RWPE2 (cell line): ENCODE data around the gene JAK1.
A peak's percentile ranks its signal among the peaks of the same experiment; 100 is the strongest.

Experiments used
- ATAC-seq: fragments of 200-7000 bp; cut with Tn5 transposase; 3 replicates; pipeline ENCODE4 v1.9.1; 2021; ENCODE audit warnings: low read depth
- DNase-seq: peaks from one replicate; pipeline ENCODE4 v3.0.0-alpha.2; 2020; ENCODE audit warnings: low spot score
- H3K27ac ChIP-seq: fragments of 450-650 bp; 2 replicates; pipeline ENCODE4 v1.5.1; 2017; ENCODE audit warnings: mild to moderate bottlenecking; ENCODE audit not compliant: poor library complexity, severe bottlenecking
- H3K27me3 ChIP-seq: fragments of 250-450 bp; sonication (Bioruptor Pico); 2 replicates; pipeline ENCODE4 v1.5.1; 2021; ENCODE audit warnings: mild to moderate bottlenecking, moderate library complexity; ENCODE audit not compliant: insufficient read depth, poor library complexity, severe bottlenecking
- H3K36me3 ChIP-seq: fragments of 250-450 bp; sonication (Bioruptor Pico); 2 replicates; pipeline ENCODE4 v1.5.1; 2020; ENCODE audit warnings: low read depth, mild to moderate bottlenecking, moderate library complexity
- H3K4me1 ChIP-seq: fragments of 250-450 bp; sonication (Bioruptor Pico); 2 replicates; pipeline ENCODE4 v1.5.1; 2021; ENCODE audit warnings: mild to moderate bottlenecking, moderate library complexity; ENCODE audit not compliant: insufficient read depth, poor library complexity, severe bottlenecking
- H3K4me3 ChIP-seq: fragments of 250-450 bp; sonication (Bioruptor Pico); 2 replicates; pipeline ENCODE4 v1.5.1; 2021; ENCODE audit warnings: mild to moderate bottlenecking, moderate library complexity; ENCODE audit not compliant: severe bottlenecking
- H3K9me3 ChIP-seq: fragments of 250-450 bp; sonication (Bioruptor Pico); 2 replicates; pipeline ENCODE4 v1.5.1; 2021; ENCODE audit warnings: mild to moderate bottlenecking, moderate library complexity; ENCODE audit not compliant: severe bottlenecking
- CTCF ChIP-seq: fragments of 450-650 bp; IDR thresholded peaks from one replicate; pipeline ENCODE4 v1.5.1; 2017; ENCODE audit warnings: mild to moderate bottlenecking, moderate library complexity; ENCODE audit not compliant: poor library complexity, severe bottlenecking

Gene JAK1

GRCh38 chr1:64966158-64966971 is at the start of gene JAK1:
TSS of gene JAK1 (minus strand) at chr1:64966549. CDS start at chr1:64886264, 80,285 bp downstream.
- Histone ChIP-seq H3K27me3 (no peaks in the 10 kb centered on the region), H3K36me3 (no peaks in the 10 kb centered on the region), H3K4me1 (no peaks in the 10 kb centered on the region), H3K9me3 (no peaks in the 10 kb centered on the region), H3K4me3 (peak within 1 kb of the TSS; percentile 93), H3K27ac (peak within 1 kb of the TSS; percentile 36)
- ATAC-seq (peak; percentile 83), DNase-seq (peak; percentile 81)
- no peak for TF ChIP-seq CTCF

- no peak for DNase-seq
- H3K27ac ChIP-seq, result no peak overlapping the region
- H3K9me3 ChIP-seq, result no peaks in the 10 kb centered on the region
- no peak for TF ChIP-seq CTCF
- H3K4me1 ChIP-seq, result no peaks in the 10 kb centered on the region
- no peak for ATAC-seq
- H3K27me3 ChIP-seq, result no peaks in the 10 kb centered on the region
- H3K4me3 ChIP-seq, result no peak overlapping the region
- H3K36me3 ChIP-seq, result no peaks in the 10 kb centered on the region
Observed at GRCh38 chr1:65014321-65014720, 48.0 kb upstream of the JAK1 start.

- DNase-seq (no peak), ATAC-seq (no peak)
- TF ChIP-seq CTCF, result no peak
- Histone ChIP-seq H3K9me3 (no peaks in the 10 kb centered on the region), H3K27ac (no peak overlapping the region), H3K4me1 (no peaks in the 10 kb centered on the region), H3K36me3 (no peaks in the 10 kb centered on the region), H3K4me3 (no peak overlapping the region), H3K27me3 (no peaks in the 10 kb centered on the region)
Observed at GRCh38 chr1:65011983-65012382, 45.6 kb upstream of the JAK1 start.

- H3K4me3 ChIP-seq, result no peak overlapping the region
- ATAC-seq, result no peak
- H3K9me3 ChIP-seq, result no peaks in the 10 kb centered on the region
- H3K4me1 ChIP-seq, result no peaks in the 10 kb centered on the region
- TF ChIP-seq CTCF, result no peak
- DNase-seq, result no peak
- no peak overlapping the region for H3K27ac ChIP-seq
- no peaks in the 10 kb centered on the region for H3K36me3 ChIP-seq
- no peaks in the 10 kb centered on the region for H3K27me3 ChIP-seq
Observed at GRCh38 chr1:65009724-65010420, 43.5 kb upstream of the JAK1 start.

- H3K27ac ChIP-seq, result no peak overlapping the region
- DNase-seq (no peak), ATAC-seq (no peak)
- H3K9me3 ChIP-seq, result no peaks in the 10 kb centered on the region
- no peak overlapping the region for H3K4me3 ChIP-seq
- no peaks in the 10 kb centered on the region for H3K27me3 ChIP-seq
- no peaks in the 10 kb centered on the region for H3K4me1 ChIP-seq
- TF ChIP-seq CTCF, result no peak
- H3K36me3 ChIP-seq, result no peaks in the 10 kb centered on the region
Observed at GRCh38 chr1:65009176-65009575, 42.8 kb upstream of the JAK1 start.
